ENCODE data around the gene ITSN2. TPM values are rescaled to one million over a fixed set of nuclear protein-coding genes. Genes with fewer than 3 reads are reported as not detected.

ITSN2 gene
- total RNA-seq, 4 donors from 2014 or later, result 33.9 to 66.7 (median 42.4) TPM

- no peak for ATAC-seq
- TF ChIP-seq CTCF (IDR thresholded peaks at IDR 0.05 in 4 of 5, conservative IDR thresholded peaks at IDR 0.05 in 1 of 5) (no peak), POLR2A (IDR thresholded peaks at IDR 0.05) (no peak)
- Histone ChIP-seq H3K4me1 (peaks cover 14 to 15% of the 10 kb centered on the region in 2 donors), H3K27me3 (no peaks in the 10 kb centered on the region), H3K36me3 (peaks cover 0 to 71% of the 10 kb centered on the region in 2 donors), H3K4me3 (no peak overlapping the region), H3K9me3 (no peaks in the 10 kb centered on the region), H3K27ac (no peak overlapping the region)
- intact Hi-C loops (cut with DNase I; ENCODE audit: low total_unique reads), result no loop called here
- in situ Hi-C loops (cut with MboI; ENCODE audit: low sequenced_read_pairs in 4 of 4), result loop anchor here in 1 of 4 donors (10.0 kb wide), 1 partner anchor 83 kb away; no protein-coding TSS in a partner anchor
- no peak for DNase-seq
Observed at GRCh38 chr2:24301599-24301998, 58.7 kb downstream of the ITSN2 start.

DNA sequence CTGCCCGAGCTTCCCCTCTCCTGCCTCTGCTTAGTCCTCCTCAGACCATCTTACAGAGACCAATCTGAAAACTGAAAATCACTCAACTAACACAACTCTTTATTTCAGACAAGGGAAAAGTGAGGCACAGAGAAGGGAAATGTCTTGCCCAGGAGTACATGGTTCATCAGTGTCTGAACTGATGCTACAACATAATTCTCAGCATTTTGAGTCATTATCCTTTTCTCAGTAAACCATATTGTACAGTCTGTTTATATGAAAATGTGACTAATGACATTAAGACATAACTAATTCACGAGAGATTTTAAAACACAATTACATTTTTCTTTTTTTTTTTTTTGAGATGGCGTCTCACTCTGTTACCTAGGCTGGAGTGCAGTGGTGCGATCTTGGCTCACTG, 62.7 kb downstream of the ITSN2 start:
- Histone ChIP-seq H3K4me1 (no peaks in the 10 kb centered on the region), H3K27ac (no peak overlapping the region), H3K27me3 (no peaks in the 10 kb centered on the region), H3K4me3 (no peak overlapping the region), H3K9me3 (no peaks in the 10 kb centered on the region), H3K36me3 (peaks cover 0 to 95% of the 10 kb centered on the region in 2 donors)
- ATAC-seq (no peak), DNase-seq (no peak)
- TF ChIP-seq POLR2A (IDR thresholded peaks at IDR 0.05) (no peak), CTCF (IDR thresholded peaks at IDR 0.05 in 4 of 5, conservative IDR thresholded peaks at IDR 0.05 in 1 of 5) (no peak)
- intact Hi-C loops (cut with DNase I; ENCODE audit: low total_unique reads), result no loop called here
- in situ Hi-C loops (cut with MboI; ENCODE audit: low sequenced_read_pairs in 4 of 4), result no loop called here

DNA sequence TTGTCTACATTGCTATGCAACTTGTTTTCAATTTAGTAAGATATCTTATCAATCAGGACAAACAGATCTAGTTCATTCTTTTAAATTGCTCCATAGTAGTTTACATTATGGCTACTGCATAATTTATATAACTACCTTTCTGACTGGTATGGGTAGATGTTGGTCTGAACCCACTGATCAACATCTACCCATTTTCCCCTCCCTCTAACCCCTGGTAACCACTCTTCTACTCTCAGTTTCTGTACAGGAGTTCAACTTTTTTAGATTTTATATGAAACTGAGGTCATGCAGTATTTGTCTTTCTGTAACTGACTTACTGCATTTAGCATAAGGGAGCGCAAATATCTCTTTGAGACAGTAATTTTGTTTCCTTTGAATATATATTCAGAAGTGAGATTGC, 73.2 kb downstream of the ITSN2 start:
- in situ Hi-C loops (cut with MboI; ENCODE audit: low sequenced_read_pairs in 4 of 4), result no loop called here
- ATAC-seq (no peak), DNase-seq (no peak)
- intact Hi-C loops (cut with DNase I; ENCODE audit: low total_unique reads), result no loop called here
- no peak overlapping the region for H3K4me3 ChIP-seq
- H3K9me3 ChIP-seq, result no peaks in the 10 kb centered on the region
- no peaks in the 10 kb centered on the region for H3K4me1 ChIP-seq
- TF ChIP-seq CTCF (IDR thresholded peaks at IDR 0.05 in 4 of 5, conservative IDR thresholded peaks at IDR 0.05 in 1 of 5) (no peak), POLR2A (IDR thresholded peaks at IDR 0.05) (no peak)
- peaks cover 0 to 54% of the 10 kb centered on the region in 2 donors for H3K36me3 ChIP-seq
- no peak overlapping the region for H3K27ac ChIP-seq
- H3K27me3 ChIP-seq, result no peaks in the 10 kb centered on the region

DNA sequence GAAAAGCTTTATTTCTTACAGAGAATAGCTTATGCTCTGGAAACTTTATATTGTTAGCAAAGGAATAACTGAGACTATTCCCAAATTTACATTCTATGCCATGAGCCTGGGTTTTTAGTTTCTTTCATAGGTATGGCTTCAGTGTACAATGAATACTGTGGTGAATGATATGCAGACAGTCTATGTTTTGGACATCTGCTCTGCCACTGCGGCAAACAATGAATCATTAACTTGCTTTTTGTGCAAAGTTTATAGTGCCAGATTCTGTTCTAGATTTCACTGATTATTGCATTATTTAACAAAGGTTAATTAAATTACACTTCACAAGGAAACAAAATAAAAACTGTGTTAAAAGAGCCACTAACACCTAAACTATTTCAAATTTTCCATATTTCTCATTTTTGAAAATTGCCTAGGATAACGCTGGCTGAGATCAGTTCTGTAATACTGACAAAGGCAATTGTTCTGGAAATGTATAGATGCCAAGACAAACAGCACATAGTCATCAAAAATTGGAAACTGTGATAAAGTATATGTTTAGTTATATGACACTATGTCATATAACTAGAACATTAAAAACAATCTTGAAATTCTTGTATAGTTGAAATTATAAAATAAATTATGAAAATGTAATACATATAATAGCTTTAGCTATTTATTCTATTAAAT, 74.7 kb downstream of the ITSN2 start:
- Histone ChIP-seq H3K27ac (no peak overlapping the region), H3K4me3 (no peak overlapping the region), H3K27me3 (no peaks in the 10 kb centered on the region), H3K36me3 (peaks cover 0 to 51% of the 10 kb centered on the region in 2 donors), H3K9me3 (no peaks in the 10 kb centered on the region), H3K4me1 (no peaks in the 10 kb centered on the region)
- intact Hi-C loops (cut with DNase I; ENCODE audit: low total_unique reads), result no loop called here
- DNase-seq, result no peak
- no peak for ATAC-seq
- in situ Hi-C loops (cut with MboI; ENCODE audit: low sequenced_read_pairs in 4 of 4), result no loop called here
- TF ChIP-seq CTCF (IDR thresholded peaks at IDR 0.05 in 4 of 5, conservative IDR thresholded peaks at IDR 0.05 in 1 of 5) (no peak), POLR2A (IDR thresholded peaks at IDR 0.05) (no peak)

DNA sequence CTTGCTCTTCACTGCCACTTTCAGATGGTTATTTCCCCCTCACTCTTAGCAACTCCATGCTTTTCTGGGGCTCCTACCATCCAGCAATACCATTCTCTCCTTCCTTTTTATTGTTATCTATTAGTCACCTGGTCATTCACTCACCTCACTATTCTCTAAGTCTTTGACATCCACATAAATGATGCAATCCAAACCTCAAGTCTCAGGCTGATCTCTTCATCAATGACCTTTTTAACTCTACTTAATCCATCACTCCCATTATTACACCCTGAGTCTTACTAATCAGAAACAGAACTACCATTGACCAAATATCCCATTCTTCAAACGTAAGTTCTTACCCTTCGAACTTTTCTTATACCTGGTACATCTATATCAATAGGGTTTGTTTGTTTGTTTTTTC, 79.7 kb downstream of the ITSN2 start:
- in situ Hi-C loops (cut with MboI; ENCODE audit: low sequenced_read_pairs in 4 of 4) (no loop called here), intact Hi-C loops (cut with DNase I; ENCODE audit: low total_unique reads) (no loop called here)
- H3K4me1 ChIP-seq, result no peaks in the 10 kb centered on the region
- no peak overlapping the region for H3K27ac ChIP-seq
- DNase-seq (no peak), ATAC-seq (no peak)
- no peaks in the 10 kb centered on the region for H3K9me3 ChIP-seq
- H3K36me3 ChIP-seq, result peaks cover 0 to 18% of the 10 kb centered on the region in 2 donors
- no peaks in the 10 kb centered on the region for H3K27me3 ChIP-seq
- H3K4me3 ChIP-seq, result no peak overlapping the region
- TF ChIP-seq POLR2A (IDR thresholded peaks at IDR 0.05), result no peak
- no peak for TF ChIP-seq CTCF (IDR thresholded peaks at IDR 0.05 in 4 of 5, conservative IDR thresholded peaks at IDR 0.05 in 1 of 5)
